Thoracic aorta (tissue), 2 donors: ENCODE measurements around the gene GPI. TPM values are rescaled to one million over a fixed set of nuclear protein-coding genes. Genes with fewer than 3 reads are reported as not detected.
"Not testable (repeated sequence)": the region's sequence is repeated elsewhere in the genome, so short reads cannot be mapped to it uniquely, and the experiment has no call there.

Experiments used
- ATAC-seq: fragments of 150-250 bp; one replicate; pipeline ENCODE4 v1.8.0; 2017; ENCODE audit warnings: low read depth; ENCODE audit not compliant: insufficient number of reproducible peaks, low FRiP score
- DNase-seq: peaks from one replicate; pipeline ENCODE4 v3.0.0-alpha.2; 2020; ENCODE audit warnings: low spot score
- H3K27ac ChIP-seq, 2 donors: fragments of 200-600 bp; sonication (generic); 1 replicate in 1 of 2; 2 replicates in 1 of 2; pipeline ENCODE4 v1.5.1; 2016; ENCODE audit warnings: mild to moderate bottlenecking in 2 of 2, moderate library complexity in 2 of 2
- H3K27me3 ChIP-seq: fragments of 200-600 bp; sonication (generic); replicated peaks from 2 replicates; pipeline ENCODE4 v1.6.0; 2016; ENCODE audit warnings: mild to moderate bottlenecking; ENCODE audit not compliant: insufficient read depth
- H3K36me3 ChIP-seq: fragments of 200-600 bp; sonication (generic); one replicate; pipeline ENCODE4 v1.5.1; 2016
- H3K4me1 ChIP-seq, 2 donors: fragments of 200-600 bp; sonication (generic); 1 replicate in 1 of 2; 2 replicates in 1 of 2; pipeline versions ENCODE4 v1.5.1 to v1.6.0; 2016; ENCODE audit warnings: low read depth in 2 of 2, mild to moderate bottlenecking in 1 of 2; ENCODE audit not compliant: control insufficient read depth in 1 of 2
- H3K4me3 ChIP-seq: fragments of 200-600 bp; sonication (generic); 2 replicates; pipeline ENCODE4 v1.5.1; 2016; ENCODE audit warnings: mild to moderate bottlenecking
- H3K9me3 ChIP-seq: fragments of 200-600 bp; sonication (generic); 2 replicates; pipeline ENCODE4 v1.5.1; 2016
- total RNA-seq, 2 donors: library from RNA; depleted of rRNA; stranded (reverse); fragments of >200 nt; gene quantifications; one replicate each; pipeline versions ENCODE4 v1.1.0 to v1.2.3, GENCODE V29; 2016
- TF ChIP-seq, protein P1 (sequence below): fragments of 200-600 bp; sonication (generic); IDR thresholded peaks from one replicate; pipeline ENCODE4 v1.5.1; 2019; ENCODE audit warnings: antibody characterized with exemption

GPI gene
- total RNA-seq, 2 donors from 2014 or later: 112 to 207 TPM

- no peak overlapping the region for H3K27ac ChIP-seq
- peaks cover 26% of the 10 kb centered on the region for H3K36me3 ChIP-seq
- no peak overlapping the region for H3K4me3 ChIP-seq
- H3K9me3 ChIP-seq: no peaks in the 10 kb centered on the region
- peaks cover 11 to 22% of the 10 kb centered on the region in 2 donors for H3K4me1 ChIP-seq
- TF ChIP-seq, protein P1, sequence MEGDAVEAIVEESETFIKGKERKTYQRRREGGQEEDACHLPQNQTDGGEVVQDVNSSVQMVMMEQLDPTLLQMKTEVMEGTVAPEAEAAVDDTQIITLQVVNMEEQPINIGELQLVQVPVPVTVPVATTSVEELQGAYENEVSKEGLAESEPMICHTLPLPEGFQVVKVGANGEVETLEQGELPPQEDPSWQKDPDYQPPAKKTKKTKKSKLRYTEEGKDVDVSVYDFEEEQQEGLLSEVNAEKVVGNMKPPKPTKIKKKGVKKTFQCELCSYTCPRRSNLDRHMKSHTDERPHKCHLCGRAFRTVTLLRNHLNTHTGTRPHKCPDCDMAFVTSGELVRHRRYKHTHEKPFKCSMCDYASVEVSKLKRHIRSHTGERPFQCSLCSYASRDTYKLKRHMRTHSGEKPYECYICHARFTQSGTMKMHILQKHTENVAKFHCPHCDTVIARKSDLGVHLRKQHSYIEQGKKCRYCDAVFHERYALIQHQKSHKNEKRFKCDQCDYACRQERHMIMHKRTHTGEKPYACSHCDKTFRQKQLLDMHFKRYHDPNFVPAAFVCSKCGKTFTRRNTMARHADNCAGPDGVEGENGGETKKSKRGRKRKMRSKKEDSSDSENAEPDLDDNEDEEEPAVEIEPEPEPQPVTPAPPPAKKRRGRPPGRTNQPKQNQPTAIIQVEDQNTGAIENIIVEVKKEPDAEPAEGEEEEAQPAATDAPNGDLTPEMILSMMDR: no peak
- DNase-seq: no peak
- no peak for ATAC-seq
- H3K27me3 ChIP-seq: no peaks in the 10 kb centered on the region
Measured at GRCh38 chr19:34367624-34367957, 2.6 kb downstream of the GPI start.

DNA sequence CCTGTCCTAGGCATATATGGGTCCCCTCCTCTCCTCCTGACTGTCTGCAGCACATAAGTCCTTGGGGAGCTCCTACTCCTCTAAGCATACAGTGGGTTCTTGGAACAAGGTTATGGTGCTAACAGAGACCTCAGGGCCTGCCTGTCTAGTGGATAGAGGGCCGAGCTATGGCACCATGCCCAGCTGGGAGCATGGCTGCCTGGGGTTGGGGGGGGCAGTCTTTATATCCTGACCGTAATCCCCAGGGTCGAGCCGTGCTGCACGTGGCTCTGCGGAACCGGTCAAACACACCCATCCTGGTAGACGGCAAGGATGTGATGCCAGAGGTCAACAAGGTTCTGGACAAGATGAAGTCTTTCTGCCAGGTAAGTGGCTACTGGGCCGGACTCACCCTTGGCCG is 3.3 kb downstream of the GPI start:
- TF ChIP-seq, protein P1: no peak
- H3K27me3 ChIP-seq: no peaks in the 10 kb centered on the region
- no peaks in the 10 kb centered on the region for H3K9me3 ChIP-seq
- H3K4me3 ChIP-seq: no peak overlapping the region
- ATAC-seq (no peak), DNase-seq (no peak)
- H3K36me3 ChIP-seq: peaks cover 28% of the 10 kb centered on the region
- H3K4me1 ChIP-seq: peaks cover 11 to 22% of the 10 kb centered on the region in 2 donors
- no peak overlapping the region for H3K27ac ChIP-seq

- DNase-seq, H3K27ac ChIP-seq, H3K4me3 ChIP-seq, H3K9me3 ChIP-seq, H3K27me3 ChIP-seq, ATAC-seq: not testable (repeated sequence)
- H3K4me1 ChIP-seq: peaks cover 11 to 22% of the 10 kb centered on the region in 2 donors
- H3K36me3 ChIP-seq: peaks cover 28% of the 10 kb centered on the region
Measured at GRCh38 chr19:34369166-34369565, 4.2 kb downstream of the GPI start.

GRCh38 chr19:34370117-34370516 is 5.1 kb downstream of the GPI start:
- Histone ChIP-seq H3K27me3 (no peaks in the 10 kb centered on the region), H3K9me3 (no peaks in the 10 kb centered on the region), H3K27ac (no peak overlapping the region), H3K36me3 (peaks cover 28% of the 10 kb centered on the region), H3K4me1 (peaks cover 11 to 22% of the 10 kb centered on the region in 2 donors), H3K4me3 (no peak overlapping the region)
- DNase-seq: no peak
- ATAC-seq: no peak
- TF ChIP-seq, protein P1: no peak

GRCh38 chr19:34370983-34371382 is 6.0 kb downstream of the GPI start:
- peak; percentile 40 for ATAC-seq
- Histone ChIP-seq H3K9me3 (no peaks in the 10 kb centered on the region), H3K4me3 (no peak overlapping the region), H3K27ac (no peak overlapping the region), H3K4me1 (peaks cover 10 to 20% of the 10 kb centered on the region in 2 donors), H3K27me3 (no peaks in the 10 kb centered on the region), H3K36me3 (peaks cover 35% of the 10 kb centered on the region)
- DNase-seq: no peak
- TF ChIP-seq, protein P1: no peak

GRCh38 chr19:34373601-34374288 is 8.7 kb downstream of the GPI start:
- TF ChIP-seq, protein P1: no peak
- DNase-seq (no peak), ATAC-seq (no peak)
- no peak overlapping the region for H3K4me3 ChIP-seq
- H3K9me3 ChIP-seq: no peaks in the 10 kb centered on the region
- peaks cover 40% of the 10 kb centered on the region for H3K36me3 ChIP-seq
- no peak overlapping the region for H3K27ac ChIP-seq
- H3K4me1 ChIP-seq: no peaks in the 10 kb centered on the region
- H3K27me3 ChIP-seq: no peaks in the 10 kb centered on the region
